ENCODE measurements around the gene GAREM2.

- TF ChIP-seq CTCF (IDR thresholded peaks at IDR 0.05), result no peak
- TF ChIP-seq POLR2A (IDR thresholded peaks at IDR 0.05), result no peak
These were observed 8.7 kb upstream of the GAREM2 start for GRCh38 chr2:26164231-26164630.

Data from adrenal gland (tissue), 5 donors.